Endothelial cell of umbilical vein (primary cell): ENCODE results near the gene ARSB. TPM values are rescaled to one million over a fixed set of nuclear protein-coding genes. Genes with fewer than 3 reads are reported as not detected.

Experiments used
- BruUV-seq: library from RNA; stranded (reverse); fragments of 400-500 nt; replicated peaks from 2 replicates; lab custom pipeline; 2021; lab: Mats Ljungman, UMichigan
- CTCF ChIA-PET: fragments of 300-600, 350-600 bp; sonication (Branson Sonifier 250); formaldehyde crosslinking; loops from one replicate; lab custom pipeline; 2021; ENCODE audit warnings: antibody characterized with exemption, inconsistent platforms; lab: Charles Lee
- POLR2A ChIA-PET: fragments of 300-600, 350-600 bp; sonication (Branson Sonifier 250); formaldehyde crosslinking; loops from one replicate; lab custom pipeline; 2021; ENCODE audit warnings: antibody characterized with exemption, inconsistent platforms; lab: Charles Lee
- DNase-seq: peaks from one replicate; pipeline ENCODE4 v3.0.0-alpha.2; 2011; ENCODE audit warnings: low read depth, low spot score
- FAIRE-seq: peaks from 2 replicates; lab custom pipeline; 2011; peaks lifted over from hg19 to GRCh38; lab: Jason Lieb, UNC
- H2AFZ ChIP-seq: 2 replicates; pipeline ENCODE4 v1.6.0; 2012; ENCODE audit warnings: low read depth, low read length, control low read depth, inconsistent platforms
- H3K27ac ChIP-seq: 2 replicates; pipeline ENCODE4 v1.5.1; 2011; ENCODE audit warnings: low read depth, mild to moderate bottlenecking, control low read depth, low read length, moderate library complexity; ENCODE audit not compliant: insufficient read depth
- H3K27me3 ChIP-seq, 2 experiments: 2 replicates each; pipeline versions ENCODE4 v1.6.0 to v1.6.1; 2011; ENCODE audit warnings: low read length in 2 of 2, mixed read lengths in 1 of 2; ENCODE audit not compliant: control insufficient read depth in 2 of 2, insufficient read depth in 2 of 2
- H3K36me3 ChIP-seq, 2 experiments: 2 replicates in 1 of 2; 3 replicates in 1 of 2; pipeline ENCODE4 v1.5.1; 2011; ENCODE audit warnings: low read length in 2 of 2, mild to moderate bottlenecking in 1 of 2, moderate library complexity in 1 of 2; ENCODE audit not compliant: control insufficient read depth in 2 of 2, insufficient read depth in 2 of 2; ENCODE audit errors: extremely low read depth in 1 of 2
- H3K4me1 ChIP-seq: 3 replicates; pipeline ENCODE4 v1.5.1; 2011; ENCODE audit warnings: mild to moderate bottlenecking, low read length; ENCODE audit not compliant: control insufficient read depth, insufficient read depth; ENCODE audit errors: extremely low read depth
- H3K4me2 ChIP-seq: 2 replicates; pipeline ENCODE4 v1.6.1; 2011; ENCODE audit warnings: low read length, control low read depth, mixed read lengths; ENCODE audit not compliant: insufficient read depth
- H3K4me3 ChIP-seq, 3 experiments: fragments of 200-600 bp in 1 of 3; sonication (generic), shearing (Covaris generic) in 1 of 3; replicated peaks in 1 of 3; 2 replicates each; pipeline ENCODE4 v1.5.1; 2011 to 2016; ENCODE audit warnings: control low read depth in 3 of 3, low read length in 3 of 3, mild to moderate bottlenecking in 2 of 3, inconsistent platforms in 1 of 3, low read depth in 1 of 3, moderate library complexity in 1 of 3; ENCODE audit not compliant: insufficient read depth in 1 of 3
- H3K79me2 ChIP-seq: 2 replicates; pipeline ENCODE4 v1.6.0; 2012; ENCODE audit warnings: low read length, inconsistent platforms; ENCODE audit not compliant: control insufficient read depth, insufficient read depth
- H3K9ac ChIP-seq: replicated peaks from 2 replicates; pipeline ENCODE3; 2011; ENCODE audit warnings: low read length, control low read depth; ENCODE audit not compliant: insufficient read depth; ENCODE audit errors: extremely low read depth
- H3K9me1 ChIP-seq: replicated peaks from 3 replicates; pipeline ENCODE4 v1.6.0; 2011; ENCODE audit warnings: mild to moderate bottlenecking, low read length; ENCODE audit not compliant: control insufficient read depth, insufficient read depth; ENCODE audit errors: extremely low read depth
- H3K9me3 ChIP-seq: replicated peaks from 2 replicates; pipeline ENCODE4 v1.5.1; 2012; ENCODE audit warnings: low read length, inconsistent platforms; ENCODE audit not compliant: control insufficient read depth, insufficient read depth
- H4K20me1 ChIP-seq: replicated peaks from 2 replicates; pipeline ENCODE3; 2011; ENCODE audit warnings: mild to moderate bottlenecking, low read length; ENCODE audit not compliant: control insufficient read depth, insufficient read depth; ENCODE audit errors: extremely low read depth
- EZH2 ChIP-seq: IDR thresholded peaks from 2 replicates; pipeline ENCODE4 v1.6.1; 2012; ENCODE audit warnings: borderline replicate concordance, low read depth, mild to moderate bottlenecking, moderate library complexity, low read length, inconsistent platforms; ENCODE audit not compliant: severe bottlenecking
- FOS ChIP-seq: IDR thresholded peaks from 2 replicates; pipeline ENCODE4 v1.6.1; 2011; ENCODE audit warnings: mild to moderate bottlenecking, low read length, moderate library complexity, borderline replicate concordance; ENCODE audit not compliant: insufficient read depth
- GATA2 ChIP-seq: IDR thresholded peaks from 2 replicates; pipeline ENCODE4 v1.7.0; 2011; ENCODE audit warnings: low read depth, mild to moderate bottlenecking, moderate library complexity, mixed read lengths, low read length; ENCODE audit not compliant: insufficient read length, insufficient read depth
- JUN ChIP-seq: IDR thresholded peaks from 2 replicates; pipeline ENCODE4 v1.6.1; 2011; ENCODE audit warnings: borderline replicate concordance, low read depth; ENCODE audit not compliant: insufficient read length, insufficient read depth
- MYC ChIP-seq: IDR thresholded peaks from one replicate; pipeline ENCODE4 v1.6.1; 2011; ENCODE audit warnings: mild to moderate bottlenecking, low read depth, low read length
- POLR2A ChIP-seq: IDR thresholded peaks from 2 replicates; pipeline ENCODE4 v1.6.1; 2012; ENCODE audit warnings: low read depth, mild to moderate bottlenecking, control low read depth, low read length
- POLR2AphosphoS5 ChIP-seq: IDR thresholded peaks from 2 replicates; pipeline ENCODE4 v1.6.1; 2012; ENCODE audit warnings: low read depth, mild to moderate bottlenecking, control low read depth, low read length, moderate library complexity; ENCODE audit not compliant: insufficient read depth
- dilution Hi-C: fragments of 300-500 bp; cut with MboI; formaldehyde crosslinking; loops from one replicate; pipeline ENCODE4 v1.15.0; 2019; ENCODE audit warnings: low sequenced_read_pairs; ENCODE audit not compliant: extremely low pct_ligation_motif_present
- intact Hi-C: fragments of 100-400 bp; cut with micrococcal nuclease; formaldehyde crosslinking; loops from one replicate; pipeline ENCODE4 v1.10.0; 2022
- polyA plus RNA-seq, 4 experiments: library from polyadenylated mRNA; depleted of rRNA in 3 of 4; stranded (reverse) in 3 of 4; unstranded in 1 of 4; fragments of >200 nt; gene quantifications; 2 replicates each; pipeline versions ENCODE4 v1.2.1 to v1.2.3, GENCODE V29; 2011 to 2012; ENCODE audit warnings: missing spikeins in 1 of 4
- total RNA-seq: library from RNA; stranded (reverse); gene quantifications from 2 replicates; pipeline ENCODE4 v1.2.3, GENCODE V29; 2021
- TF ChIP-seq, protein P1 (sequence below): IDR thresholded peaks from 2 replicates; pipeline ENCODE4 v1.6.1; 2011; ENCODE audit not compliant: insufficient read depth, insufficient read length
- TF ChIP-seq, protein P2 (sequence below), 2 donors: IDR thresholded peaks; 1 replicate in 1 of 2; 2 replicates in 1 of 2; pipeline ENCODE4 v1.5.1; 2011; ENCODE audit warnings: low read length in 2 of 2, mild to moderate bottlenecking in 2 of 2, moderate library complexity in 2 of 2, control low read depth in 1 of 2, inconsistent platforms in 1 of 2, low read depth in 1 of 2; ENCODE audit not compliant: insufficient read depth in 1 of 2; ENCODE audit errors: extremely low read depth in 1 of 2

ARSB gene
- total and polyA plus RNA-seq, 2 donors (not counting 3 experiments of a cell fraction or from before 2014, with no cell fraction given), result 17.2 to 25.8 TPM

DNA sequence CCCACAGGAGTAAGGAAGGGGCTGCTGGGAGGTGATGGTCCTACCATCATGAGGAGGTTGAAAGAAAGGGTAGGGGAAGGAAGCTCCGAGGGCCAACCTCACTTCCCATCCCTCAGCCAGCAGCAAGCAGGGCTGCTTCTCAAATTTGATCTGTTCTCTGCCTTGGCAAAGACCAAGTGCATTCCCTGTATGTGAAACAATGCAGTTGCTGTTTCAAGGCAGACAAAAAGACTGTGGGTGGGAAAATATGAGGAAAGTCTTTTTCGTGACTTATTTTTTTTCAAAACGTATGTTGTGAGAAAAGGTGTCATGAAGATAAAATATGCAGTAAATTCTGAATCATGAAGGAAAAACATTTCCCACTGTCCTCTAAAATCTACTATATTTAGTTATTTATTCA lies 165.9 kb downstream of the ARSB start:
- dilution Hi-C loops, result no loop called here
- intact Hi-C loops, result no loop called here
- no peak for FAIRE-seq

More for the DNA sequence above, 165.9 kb downstream of the ARSB start:
- BruUV-seq, result no TSS peak
- Histone ChIP-seq H3K27me3 (no peaks in the 10 kb centered on the region), H3K79me2 (no peaks in the 10 kb centered on the region), H3K4me3 (no peak overlapping the region), H3K9me3 (no peaks in the 10 kb centered on the region), H4K20me1 (no peaks in the 10 kb centered on the region), H3K9me1 (no peaks in the 10 kb centered on the region), H3K9ac (no peak overlapping the region), H3K36me3 (no peaks in the 10 kb centered on the region), H3K4me2 (no peak overlapping the region), H3K4me1 (no peaks in the 10 kb centered on the region), H2AFZ (no peak overlapping the region), H3K27ac (no peak overlapping the region)
- CTCF ChIA-PET, result no interaction called here
- no peak for DNase-seq
- TF ChIP-seq, protein P1, sequence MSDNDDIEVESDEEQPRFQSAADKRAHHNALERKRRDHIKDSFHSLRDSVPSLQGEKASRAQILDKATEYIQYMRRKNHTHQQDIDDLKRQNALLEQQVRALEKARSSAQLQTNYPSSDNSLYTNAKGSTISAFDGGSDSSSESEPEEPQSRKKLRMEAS, result no peak
- TF ChIP-seq, protein P2, sequence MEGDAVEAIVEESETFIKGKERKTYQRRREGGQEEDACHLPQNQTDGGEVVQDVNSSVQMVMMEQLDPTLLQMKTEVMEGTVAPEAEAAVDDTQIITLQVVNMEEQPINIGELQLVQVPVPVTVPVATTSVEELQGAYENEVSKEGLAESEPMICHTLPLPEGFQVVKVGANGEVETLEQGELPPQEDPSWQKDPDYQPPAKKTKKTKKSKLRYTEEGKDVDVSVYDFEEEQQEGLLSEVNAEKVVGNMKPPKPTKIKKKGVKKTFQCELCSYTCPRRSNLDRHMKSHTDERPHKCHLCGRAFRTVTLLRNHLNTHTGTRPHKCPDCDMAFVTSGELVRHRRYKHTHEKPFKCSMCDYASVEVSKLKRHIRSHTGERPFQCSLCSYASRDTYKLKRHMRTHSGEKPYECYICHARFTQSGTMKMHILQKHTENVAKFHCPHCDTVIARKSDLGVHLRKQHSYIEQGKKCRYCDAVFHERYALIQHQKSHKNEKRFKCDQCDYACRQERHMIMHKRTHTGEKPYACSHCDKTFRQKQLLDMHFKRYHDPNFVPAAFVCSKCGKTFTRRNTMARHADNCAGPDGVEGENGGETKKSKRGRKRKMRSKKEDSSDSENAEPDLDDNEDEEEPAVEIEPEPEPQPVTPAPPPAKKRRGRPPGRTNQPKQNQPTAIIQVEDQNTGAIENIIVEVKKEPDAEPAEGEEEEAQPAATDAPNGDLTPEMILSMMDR (IDR thresholded peaks at IDR 0.05; ENCODE audit: extremely low read depth in 1 of 2, insufficient read depth in 1 of 2, low read depth in 1 of 2, low read length in 2 of 2), result no peak
- TF ChIP-seq POLR2AphosphoS5, result no peak
- TF ChIP-seq GATA2, result no peak
- no peak for TF ChIP-seq POLR2A
- TF ChIP-seq JUN, result no peak
- TF ChIP-seq FOS, result no peak
- no peak for TF ChIP-seq EZH2
- TF ChIP-seq MYC, result no peak
- POLR2A ChIA-PET, result interaction anchor here (0.5 kb wide), 1 partner anchor 89 kb away, joined by 4 read pairs; no protein-coding TSS in a partner anchor
